ENCODE data around the gene ASPG. TPM values are rescaled to one million over a fixed set of nuclear protein-coding genes. Genes with fewer than 3 reads are reported as not detected.

ASPG gene
- total RNA-seq, 4 donors from 2014 or later, result 0.33 to 0.75 (median 0.45) TPM; not detected in 1

DNA sequence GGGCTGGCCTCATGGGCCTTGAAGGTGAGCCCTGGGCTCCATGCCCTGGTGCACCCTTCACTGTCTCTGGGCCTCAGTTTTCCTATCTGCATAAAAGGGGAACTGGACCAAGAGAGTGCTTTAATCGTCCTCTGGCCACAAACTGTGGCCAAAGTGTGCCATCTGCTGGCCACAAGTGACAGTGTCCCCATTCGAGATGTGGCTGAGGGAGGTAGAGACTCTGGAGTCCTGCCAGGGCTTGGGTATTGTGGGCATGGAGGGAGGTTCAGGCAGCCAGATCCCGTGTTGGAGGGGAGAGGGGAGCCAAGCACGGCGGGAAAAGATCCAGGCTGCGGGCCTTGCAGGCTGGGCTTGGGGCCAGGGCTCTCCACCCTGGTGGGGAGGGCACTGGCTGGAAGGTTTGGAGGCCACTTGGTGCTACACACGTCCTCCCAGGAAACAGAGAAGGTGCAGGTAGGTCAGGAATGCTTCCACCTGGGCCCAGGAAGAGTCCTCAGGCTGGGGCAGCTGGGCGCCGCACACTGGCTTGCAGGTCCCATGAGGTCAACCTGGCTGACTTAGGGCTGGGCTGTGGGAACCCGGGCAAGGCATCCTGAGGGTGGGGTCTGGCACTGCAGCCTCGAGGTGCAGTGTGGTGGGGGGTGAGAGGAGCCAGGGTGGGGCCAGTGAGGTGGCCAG lies 45.6 kb downstream of the ASPG start:
- no peak for DNase-seq (ENCODE audit: extremely low spot score)
- WGBS, result 20% methylated on average over 10 of the region's 11 CpGs
- Histone ChIP-seq H3K4me1 (peaks cover 4 to 13% (median 11%) of the 10 kb centered on the region in 4 donors), H3K36me3 (no peaks in the 10 kb centered on the region), H3K27ac (replicated peaks in 1 of 4) (no peak overlapping the region), H3K4me3 (no peak overlapping the region), H3K9me3 (peaks cover 0 to 43% (median 17%) of the 10 kb centered on the region in 4 donors), H3K27me3 (peaks cover 0 to 60% (median 4%) of the 10 kb centered on the region in 4 donors)
- TF ChIP-seq POLR2AphosphoS5 (IDR thresholded peaks at IDR 0.05), result no peak
- peak in 2 of 3 experiments; percentile 27 to 36 for TF ChIP-seq CTCF (IDR thresholded peaks at IDR 0.05)
- intact Hi-C loops (cut with DNase I), result no loop called here

- intact Hi-C loops (cut with DNase I), result no loop called here
- TF ChIP-seq POLR2AphosphoS5 (IDR thresholded peaks at IDR 0.05) (no peak), POLR2A (IDR thresholded peaks at IDR 0.05; ENCODE audit: low read depth) (no peak), CTCF (IDR thresholded peaks at IDR 0.05) (no peak), EP300 (IDR thresholded peaks at IDR 0.05) (no peak)
- Histone ChIP-seq H3K4me3 (no peak overlapping the region), H3K27ac (replicated peaks in 1 of 4) (no peak overlapping the region), H3K27me3 (peaks cover 0 to 70% (median 11%) of the 10 kb centered on the region in 4 donors), H3K4me1 (peaks cover 12 to 23% (median 20%) of the 10 kb centered on the region in 4 donors), H3K9me3 (peaks cover 0 to 32% (median 16%) of the 10 kb centered on the region in 4 donors), H3K36me3 (no peaks in the 10 kb centered on the region)
- 72% methylated on average over 23 of the region's 23 CpGs for WGBS
- DNase-seq (ENCODE audit: extremely low spot score), result no peak
Measured at GRCh38 chr14:104131968-104132732, 46.6 kb downstream of the ASPG start.

DNA sequence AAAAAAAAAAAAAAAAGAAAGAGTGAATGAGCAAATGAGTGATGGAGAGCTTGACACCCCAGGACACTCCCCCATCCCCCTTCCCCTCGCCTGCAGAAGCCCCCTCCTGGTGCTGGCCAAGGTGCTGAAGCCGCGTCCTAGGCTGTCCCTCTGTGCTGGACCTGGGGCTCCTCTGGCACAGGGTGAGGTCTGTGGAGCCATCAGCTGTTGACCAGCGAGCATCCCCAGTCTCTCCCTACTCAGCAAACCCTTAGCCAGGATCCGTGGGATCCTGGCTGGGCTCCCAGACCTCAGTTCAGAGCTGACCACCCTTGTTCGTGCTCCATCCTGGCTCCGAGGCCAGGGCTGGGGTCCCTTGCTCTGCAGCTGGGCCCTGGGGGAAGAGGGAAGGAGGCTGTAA lies 47.5 kb downstream of the ASPG start:
- TF ChIP-seq EP300 (IDR thresholded peaks at IDR 0.05), result no peak
- no peak for TF ChIP-seq CTCF (IDR thresholded peaks at IDR 0.05)
- TF ChIP-seq POLR2A (IDR thresholded peaks at IDR 0.05; ENCODE audit: low read depth), result no peak
- TF ChIP-seq POLR2AphosphoS5 (IDR thresholded peaks at IDR 0.05), result no peak
- H3K36me3 ChIP-seq, result no peaks in the 10 kb centered on the region
- peaks cover 20 to 31% (median 28%) of the 10 kb centered on the region in 4 donors for H3K4me1 ChIP-seq
- H3K27ac ChIP-seq (replicated peaks in 1 of 4), result no peak overlapping the region
- WGBS, result 28% methylated on average over 7 of the region's 7 CpGs
- intact Hi-C loops (cut with DNase I), result no loop called here
- peaks cover 6 to 78% (median 17%) of the 10 kb centered on the region in 4 donors for H3K27me3 ChIP-seq
- H3K4me3 ChIP-seq, result no peak overlapping the region
- H3K9me3 ChIP-seq, result peaks cover 0 to 25% (median 16%) of the 10 kb centered on the region in 4 donors
- no peak for DNase-seq (ENCODE audit: extremely low spot score)

GRCh38 chr14:104133496-104133895 lies 48.0 kb downstream of the ASPG start:
- no peak for DNase-seq (ENCODE audit: extremely low spot score)
- TF ChIP-seq CTCF (IDR thresholded peaks at IDR 0.05), result no peak
- Histone ChIP-seq H3K4me3 (no peak overlapping the region), H3K9me3 (peaks cover 0 to 25% (median 16%) of the 10 kb centered on the region in 4 donors), H3K36me3 (no peaks in the 10 kb centered on the region), H3K4me1 (peaks cover 23 to 36% (median 33%) of the 10 kb centered on the region in 4 donors), H3K27ac (replicated peaks in 1 of 4) (no peak overlapping the region), H3K27me3 (peaks cover 7 to 83% (median 20%) of the 10 kb centered on the region in 4 donors)
- intact Hi-C loops (cut with DNase I), result no loop called here
- 88% methylated on average over 9 of the region's 9 CpGs for WGBS
